ENCODE measurements around the gene PIGR. TPM values are rescaled to one million over a fixed set of nuclear protein-coding genes. Genes with fewer than 3 reads are reported as not detected.

The PIGR gene
- total and polyA plus RNA-seq, 10 of the 15 experiments (the other 5 are each of a cell fraction or from before 2014, with no cell fraction given), result 0.96 to 7.6 (median 1.8) TPM

DNA sequence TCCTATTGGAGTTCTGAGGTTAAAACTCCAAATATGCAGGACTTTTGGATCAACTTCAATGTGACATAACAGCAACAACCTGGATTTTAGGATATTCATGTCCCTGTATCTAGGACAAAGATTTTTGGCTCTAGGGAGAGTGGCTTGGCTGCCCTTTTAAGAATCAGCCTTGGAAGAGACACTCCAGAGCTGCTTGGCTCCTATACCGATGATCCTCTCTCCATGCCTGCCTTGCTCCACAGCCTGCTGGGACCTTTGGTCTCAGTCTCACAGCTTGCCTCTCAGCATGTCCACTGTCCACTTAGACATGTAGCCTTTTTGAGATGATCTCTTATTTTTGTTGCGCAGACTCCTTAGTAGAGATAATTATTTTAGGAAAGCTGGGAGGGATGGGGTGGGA, 20.0 kb downstream of the PIGR start (continued):
- TF ChIP-seq, protein P1, sequence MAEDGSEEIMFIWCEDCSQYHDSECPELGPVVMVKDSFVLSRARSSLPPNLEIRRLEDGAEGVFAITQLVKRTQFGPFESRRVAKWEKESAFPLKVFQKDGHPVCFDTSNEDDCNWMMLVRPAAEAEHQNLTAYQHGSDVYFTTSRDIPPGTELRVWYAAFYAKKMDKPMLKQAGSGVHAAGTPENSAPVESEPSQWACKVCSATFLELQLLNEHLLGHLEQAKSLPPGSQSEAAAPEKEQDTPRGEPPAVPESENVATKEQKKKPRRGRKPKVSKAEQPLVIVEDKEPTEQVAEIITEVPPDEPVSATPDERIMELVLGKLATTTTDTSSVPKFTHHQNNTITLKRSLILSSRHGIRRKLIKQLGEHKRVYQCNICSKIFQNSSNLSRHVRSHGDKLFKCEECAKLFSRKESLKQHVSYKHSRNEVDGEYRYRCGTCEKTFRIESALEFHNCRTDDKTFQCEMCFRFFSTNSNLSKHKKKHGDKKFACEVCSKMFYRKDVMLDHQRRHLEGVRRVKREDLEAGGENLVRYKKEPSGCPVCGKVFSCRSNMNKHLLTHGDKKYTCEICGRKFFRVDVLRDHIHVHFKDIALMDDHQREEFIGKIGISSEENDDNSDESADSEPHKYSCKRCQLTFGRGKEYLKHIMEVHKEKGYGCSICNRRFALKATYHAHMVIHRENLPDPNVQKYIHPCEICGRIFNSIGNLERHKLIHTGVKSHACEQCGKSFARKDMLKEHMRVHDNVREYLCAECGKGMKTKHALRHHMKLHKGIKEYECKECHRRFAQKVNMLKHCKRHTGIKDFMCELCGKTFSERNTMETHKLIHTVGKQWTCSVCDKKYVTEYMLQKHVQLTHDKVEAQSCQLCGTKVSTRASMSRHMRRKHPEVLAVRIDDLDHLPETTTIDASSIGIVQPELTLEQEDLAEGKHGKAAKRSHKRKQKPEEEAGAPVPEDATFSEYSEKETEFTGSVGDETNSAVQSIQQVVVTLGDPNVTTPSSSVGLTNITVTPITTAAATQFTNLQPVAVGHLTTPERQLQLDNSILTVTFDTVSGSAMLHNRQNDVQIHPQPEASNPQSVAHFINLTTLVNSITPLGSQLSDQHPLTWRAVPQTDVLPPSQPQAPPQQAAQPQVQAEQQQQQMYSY (CRISPR knock-in tag; IDR thresholded peaks at IDR 0.05), result no peak
- no peak for TF ChIP-seq BMI1 (IDR thresholded peaks at IDR 0.05; ENCODE audit: borderline replicate concordance)
- no peak for TF ChIP-seq RAD21 (IDR thresholded peaks at IDR 0.05; ENCODE audit: insufficient read depth, low read depth, low read length)
- TF ChIP-seq MLLT1 (IDR thresholded peaks at IDR 0.05), result no peak
- TF ChIP-seq NR2C2 (IDR thresholded peaks at IDR 0.05; ENCODE audit: borderline replicate concordance, control insufficient read depth, insufficient read length, low read depth), result no peak
- no peak for TF ChIP-seq CBFB (IDR thresholded peaks at IDR 0.05; ENCODE audit: low read depth)
